SU-DHL-6 (cell line): Measurements from ENCODE around the gene YPEL3.

Experiments used
- H2AFZ ChIP-seq: fragments of 200-600 bp; sonication (generic); 2 replicates; pipeline ENCODE4 v1.6.1; 2014; ENCODE audit warnings: low read depth, mild to moderate bottlenecking, moderate library complexity, mixed read lengths, antibody characterized with exemption, low read length; ENCODE audit not compliant: severe bottlenecking
- H3F3A ChIP-seq: fragments of 200-600 bp; shearing (Covaris generic); 2 replicates; pipeline ENCODE4 v1.6.0; 2016; ENCODE audit warnings: antibody characterized with exemption, mild to moderate bottlenecking; ENCODE audit not compliant: insufficient read depth
- H3K27ac ChIP-seq: fragments of 200-600 bp; sonication (generic); 2 replicates; pipeline ENCODE4 v1.5.1; 2016; ENCODE audit warnings: low read depth, mild to moderate bottlenecking, low read length, moderate library complexity, mixed read lengths
- H3K27me3 ChIP-seq: fragments of 200-600 bp; sonication (generic), shearing (Covaris generic); 2 replicates; pipeline ENCODE4 v1.6.0; 2014; ENCODE audit warnings: mild to moderate bottlenecking, low read length
- H3K36me3 ChIP-seq: fragments of 200-600 bp; sonication (generic); 2 replicates; pipeline ENCODE4 v1.6.1; 2014; ENCODE audit warnings: mild to moderate bottlenecking, low read length, mixed read lengths
- H3K4me2 ChIP-seq: fragments of 300-600, 200-600 bp; shearing (Covaris generic), sonication (generic); 2 replicates; pipeline ENCODE4 v1.6.0; 2014; ENCODE audit warnings: low read length, low read depth, mild to moderate bottlenecking; ENCODE audit not compliant: poor library complexity, severe bottlenecking
- H3K4me3 ChIP-seq: fragments of 200-600 bp; sonication (generic); 2 replicates; pipeline ENCODE4 v1.5.1; 2014; ENCODE audit warnings: antibody characterized with exemption, low read length, mild to moderate bottlenecking, mixed read lengths; ENCODE audit not compliant: insufficient read depth, poor library complexity, severe bottlenecking
- H3K79me2 ChIP-seq: fragments of 200-600 bp; sonication (generic); 2 replicates; pipeline ENCODE4 v1.6.1; 2014; ENCODE audit warnings: mild to moderate bottlenecking, low read length, moderate library complexity; ENCODE audit not compliant: insufficient read depth
- H3K9ac ChIP-seq: fragments of 200-600 bp; sonication (generic); 2 replicates; pipeline ENCODE4 v1.7.0; 2014; ENCODE audit warnings: mild to moderate bottlenecking, low read length
- H3K9me2 ChIP-seq: fragments of 200-600 bp; sonication (generic); replicated peaks from 2 replicates; pipeline ENCODE4 v1.6.1; 2014; ENCODE audit warnings: low read length; ENCODE audit not compliant: insufficient read depth
- H3K9me3 ChIP-seq: fragments of 200-600 bp; sonication (generic); 2 replicates; pipeline ENCODE4 v1.6.1; 2014; ENCODE audit warnings: low read length, mixed read lengths; ENCODE audit not compliant: insufficient read depth
- H4K20me1 ChIP-seq: fragments of 200-600 bp; sonication (generic); 2 replicates; pipeline ENCODE4 v1.6.1; 2014; ENCODE audit warnings: low read depth, mild to moderate bottlenecking, antibody characterized with exemption, low read length, moderate library complexity, mixed read lengths
- CTCF ChIP-seq: fragments of 200-600 bp; sonication (generic); IDR thresholded peaks from one replicate; pipeline ENCODE4 v1.5.1; 2017; ENCODE audit warnings: antibody characterized with exemption, mild to moderate bottlenecking, low read length, moderate library complexity; ENCODE audit not compliant: insufficient read depth, poor library complexity, severe bottlenecking
- EZH2phosphoT487 ChIP-seq: fragments of 200-600 bp; sonication (generic), shearing (Covaris generic); conservative IDR thresholded peaks from 2 replicates; pipeline ENCODE4 v1.6.1; 2018; ENCODE audit warnings: mild to moderate bottlenecking, antibody characterized with exemption, low read length, moderate library complexity, mixed read lengths

Gene YPEL3

GRCh38 chr16:30139583-30140481 is 43.8 kb upstream of the YPEL3 start:
- H3K27me3 ChIP-seq: no peaks in the 10 kb centered on the region
- no peak overlapping the region for H3K9ac ChIP-seq
- H3K4me3 ChIP-seq: no peak overlapping the region
- no peaks in the 10 kb centered on the region for H3K36me3 ChIP-seq
- peak overlapping the region; percentile 71 for H2AFZ ChIP-seq
- no peaks in the 10 kb centered on the region; the same call in 1 of the 2 replicates for H3F3A ChIP-seq
- no peak overlapping the region for H3K4me2 ChIP-seq
- no peaks in the 10 kb centered on the region for H3K9me3 ChIP-seq
- H3K9me2 ChIP-seq: no peaks in the 10 kb centered on the region
- no peaks in the 10 kb centered on the region for H4K20me1 ChIP-seq
- no peak overlapping the region for H3K27ac ChIP-seq
- TF ChIP-seq CTCF (no peak), EZH2phosphoT487 (no peak)
- no peaks in the 10 kb centered on the region for H3K79me2 ChIP-seq

GRCh38 chr16:30137897-30138296 is 41.9 kb upstream of the YPEL3 start:
- H3K9me2 ChIP-seq: no peaks in the 10 kb centered on the region
- H2AFZ ChIP-seq: no peak overlapping the region
- H3K4me2 ChIP-seq: no peak overlapping the region
- H3F3A ChIP-seq: no peaks in the 10 kb centered on the region; the same call in 1 of the 2 replicates
- no peaks in the 10 kb centered on the region for H4K20me1 ChIP-seq
- no peak overlapping the region for H3K27ac ChIP-seq
- no peaks in the 10 kb centered on the region for H3K9me3 ChIP-seq
- H3K79me2 ChIP-seq: no peaks in the 10 kb centered on the region
- H3K4me3 ChIP-seq: no peak overlapping the region
- no peak overlapping the region for H3K9ac ChIP-seq
- TF ChIP-seq EZH2phosphoT487 (no peak), CTCF (no peak)
- no peaks in the 10 kb centered on the region for H3K36me3 ChIP-seq
- H3K27me3 ChIP-seq: no peaks in the 10 kb centered on the region

GRCh38 chr16:30136971-30137605 is 41.1 kb upstream of the YPEL3 start:
- TF ChIP-seq CTCF (no peak), EZH2phosphoT487 (no peak)
- no peaks in the 10 kb centered on the region; the same call in 1 of the 2 replicates for H3F3A ChIP-seq
- no peak overlapping the region for H3K4me3 ChIP-seq
- no peaks in the 10 kb centered on the region for H3K27me3 ChIP-seq
- no peak overlapping the region for H3K4me2 ChIP-seq
- no peak overlapping the region for H3K27ac ChIP-seq
- no peaks in the 10 kb centered on the region for H3K9me2 ChIP-seq
- H3K79me2 ChIP-seq: no peaks in the 10 kb centered on the region
- H2AFZ ChIP-seq: no peak overlapping the region
- no peaks in the 10 kb centered on the region for H4K20me1 ChIP-seq
- H3K9ac ChIP-seq: no peak overlapping the region
- no peaks in the 10 kb centered on the region for H3K9me3 ChIP-seq
- no peaks in the 10 kb centered on the region for H3K36me3 ChIP-seq
